ENCODE data around the gene ROPN1L. TPM values are rescaled to one million over a fixed set of nuclear protein-coding genes. Genes with fewer than 3 reads are reported as not detected.

ROPN1L gene
- total and polyA plus RNA-seq, 2 of the 8 experiments (the other 6 are each of a cell fraction or from before 2014, with no cell fraction given): 0.24 to 0.73 TPM

DNA sequence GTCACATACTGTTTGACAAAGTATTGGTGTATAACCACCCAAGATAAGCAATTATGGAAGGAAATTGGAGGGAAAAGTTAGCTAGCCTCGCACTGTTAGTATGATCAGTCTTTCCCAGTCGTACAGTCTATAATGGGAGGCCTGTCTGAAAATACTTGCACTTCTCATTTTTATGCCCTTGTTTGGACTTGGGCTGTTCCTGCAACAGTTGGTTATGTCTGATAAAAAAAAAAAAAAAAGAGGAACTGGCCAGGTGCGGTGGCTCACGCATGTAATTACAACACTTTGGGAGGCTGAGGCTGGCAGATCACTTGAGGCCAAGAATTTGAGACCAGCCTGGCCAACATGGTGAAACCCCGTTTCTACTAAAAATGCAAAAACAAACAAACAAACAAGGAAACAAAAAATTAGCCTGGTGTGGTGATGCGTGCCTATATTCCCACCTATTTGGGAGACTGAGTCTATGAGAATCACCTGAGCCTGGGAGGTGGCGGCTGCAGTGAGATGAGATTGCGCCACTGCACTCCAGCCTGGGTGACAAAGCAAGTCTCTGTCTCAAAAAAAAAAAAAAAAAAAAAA is 63.9 kb downstream of the ROPN1L start:
- Histone ChIP-seq H3K9ac (replicated peaks in 1 of 4; ENCODE audit: extremely low read depth in 1 of 4, low read depth in 3 of 4, low read length in 3 of 4) (no peak overlapping the region), H2BK15ac (ENCODE audit: low read length) (no peak overlapping the region), H3K23ac (ENCODE audit: insufficient read length) (no peak overlapping the region), H3K36me3 (ENCODE audit: control insufficient read depth in 2 of 4, insufficient read depth in 4 of 4, low read length in 3 of 4) (no peaks in the 10 kb centered on the region; a peak in 1 of 8 replicates), H2AFZ (ENCODE audit: low read length) (no peak overlapping the region), H3K14ac (ENCODE audit: insufficient read length) (no peak overlapping the region), H3K4me1 (replicated peaks in 1 of 4; ENCODE audit: control insufficient read depth in 3 of 4, insufficient read depth in 4 of 4, low read length in 3 of 4) (peaks cover 0 to 3% (median 0%) of the 10 kb centered on the region in 4 experiments; a peak in 2 of 7 replicates), H2AK5ac (ENCODE audit: low read depth, low read length) (no peak overlapping the region), H3K27me3 (replicated peaks in 1 of 4; ENCODE audit: control insufficient read depth in 3 of 4, extremely low read depth in 1 of 4, insufficient read depth in 3 of 4, low read length in 3 of 4) (no peaks in the 10 kb centered on the region), H3K18ac (ENCODE audit: extremely low read depth, low read length) (no peak overlapping the region), H4K8ac (ENCODE audit: extremely low read depth, insufficient read depth, low read length) (no peak overlapping the region), H3K23me2 (ENCODE audit: low read depth, low read length) (no peaks in the 10 kb centered on the region), H2BK120ac (replicated peaks; ENCODE audit: low read depth, low read length) (no peak overlapping the region), H4K20me1 (replicated peaks in 1 of 2; ENCODE audit: control insufficient read depth in 1 of 2, insufficient read depth in 2 of 2, low read length in 2 of 2) (no peaks in the 10 kb centered on the region), H3K79me1 (ENCODE audit: low read depth, low read length) (no peaks in the 10 kb centered on the region), H3K4ac (replicated peaks; ENCODE audit: insufficient read length, low read depth, low read length) (no peak overlapping the region), H3K9me3 (ENCODE audit: insufficient read depth in 2 of 2, low read depth in 1 of 2, low read length in 1 of 2) (no peaks in the 10 kb centered on the region), H2BK20ac (ENCODE audit: low read length) (no peak overlapping the region), H2BK12ac (ENCODE audit: low read depth, low read length) (no peak overlapping the region), H4K91ac (replicated peaks; ENCODE audit: insufficient read length, low read length) (no peak overlapping the region), H4K5ac (ENCODE audit: insufficient read length, low read depth, low read length) (no peak overlapping the region), H3K4me2 (ENCODE audit: insufficient read depth in 1 of 2, low read depth in 2 of 2, low read length in 2 of 2) (no peak overlapping the region), H3K79me2 (ENCODE audit: control insufficient read depth in 1 of 2, insufficient read depth in 2 of 2, low read length in 2 of 2) (no peaks in the 10 kb centered on the region), H2BK5ac (ENCODE audit: low read depth, low read length) (no peak overlapping the region), H3K56ac (replicated peaks; ENCODE audit: insufficient read length, low read depth, low read length) (no peak overlapping the region), H3K4me3 (ENCODE audit: extremely low read depth in 1 of 4, insufficient read depth in 2 of 4, low read depth in 3 of 4, low read length in 4 of 4) (no peak overlapping the region), H3K27ac (ENCODE audit: low read depth, low read length) (no peak overlapping the region)
- FAIRE-seq (no peak), DNase-seq (ENCODE audit: low read depth in 1 of 2, low spot score in 2 of 2) (no peak)
- ChIA-PET POLR2A (ENCODE audit: partially characterized antibody) (no interaction called here), CTCF (ENCODE audit: partially characterized antibody) (interaction anchor here (0.6 kb wide), 1 partner anchor 772 kb away, joined by 5 read pairs; no protein-coding TSS in a partner anchor)
- TF ChIP-seq RBBP5 (IDR thresholded peaks at IDR 0.05; ENCODE audit: borderline replicate concordance, low read depth, low read length) (no peak), CBX8 (IDR thresholded peaks at IDR 0.05; ENCODE audit: borderline replicate concordance, low read depth, low read length) (no peak), NRF1 (IDR thresholded peaks at IDR 0.05; ENCODE audit: low read depth, low read length) (no peak), BACH1 (IDR thresholded peaks at IDR 0.05; ENCODE audit: low read length) (no peak), CHD1 (IDR thresholded peaks at IDR 0.05; ENCODE audit: low read depth, low read length) (no peak), SP1 (IDR thresholded peaks at IDR 0.05; ENCODE audit: low read depth, low read length) (no peak), POU5F1 (IDR thresholded peaks at IDR 0.05; ENCODE audit: low read depth, low read length) (no peak), PHF8 (conservative IDR thresholded peaks at IDR 0.05; ENCODE audit: low read depth, low read length) (no peak), YY1 (IDR thresholded peaks at IDR 0.05; ENCODE audit: low read depth, low read length) (no peak), EP300 (IDR thresholded peaks at IDR 0.05; ENCODE audit: borderline replicate concordance in 1 of 2, low read depth in 2 of 2, low read length in 2 of 2) (no peak), SIN3A (conservative IDR thresholded peaks at IDR 0.05 in 1 of 2, IDR thresholded peaks at IDR 0.05 in 1 of 2; ENCODE audit: low read depth in 1 of 2, low read length in 2 of 2) (no peak), BRCA1 (IDR thresholded peaks at IDR 0.05; ENCODE audit: low read depth, low read length) (no peak)
- TF ChIP-seq, protein P1, sequence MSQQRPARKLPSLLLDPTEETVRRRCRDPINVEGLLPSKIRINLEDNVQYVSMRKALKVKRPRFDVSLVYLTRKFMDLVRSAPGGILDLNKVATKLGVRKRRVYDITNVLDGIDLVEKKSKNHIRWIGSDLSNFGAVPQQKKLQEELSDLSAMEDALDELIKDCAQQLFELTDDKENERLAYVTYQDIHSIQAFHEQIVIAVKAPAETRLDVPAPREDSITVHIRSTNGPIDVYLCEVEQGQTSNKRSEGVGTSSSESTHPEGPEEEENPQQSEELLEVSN (IDR thresholded peaks at IDR 0.05): no peak
- 95% methylated on average over 8 of the region's 8 CpGs; no CpG with 5 or more reads in 1 of the 2 experiments for WGBS, 2 experiments (ENCODE audit: extremely low coverage in 1 of 2, insufficient coverage in 1 of 2, insufficient read length in 1 of 2, insufficient replicate concordance in 2 of 2, low coverage in 1 of 2, low lambda C conversion rate in 2 of 2, missing lambda C conversion rate in 1 of 2)

Measured in H1 (cell line).